ENCODE data around the gene HOXD13. TPM values are rescaled to one million over a fixed set of nuclear protein-coding genes. Genes with fewer than 3 reads are reported as not detected.

Gene HOXD13
- total RNA-seq, 1 experiment from 2014 or later: 0.36 TPM

- intact Hi-C loops (cut with micrococcal nuclease): no loop called here
- ATAC-seq: no peak
- H3K4me2 ChIP-seq (ENCODE audit: low read length): no peak overlapping the region
- POLR2A ChIA-PET (ENCODE audit: unreplicated experiment): no interaction called here
- H2AFZ ChIP-seq (ENCODE audit: low read length): no peak overlapping the region
- H3K79me2 ChIP-seq (ENCODE audit: low read length): no peaks in the 10 kb centered on the region
- no peaks in the 10 kb centered on the region for H3K36me3 ChIP-seq (ENCODE audit: low read depth, low read length)
- peaks cover 10% of the 10 kb centered on the region for H3K4me1 ChIP-seq (ENCODE audit: insufficient read depth, low read length)
- H3K27me3 ChIP-seq (ENCODE audit: low read length): peaks cover 19% of the 10 kb centered on the region
- H3K27ac ChIP-seq (ENCODE audit: low read length): no peak overlapping the region
- CTCF ChIA-PET: no interaction called here
- H3F3A ChIP-seq (ENCODE audit: low read length, unreplicated experiment): no peaks in the 10 kb centered on the region
- no peaks in the 10 kb centered on the region for H3K9me2 ChIP-seq (replicated peaks; ENCODE audit: low read length)
- DNase-seq: no peak
- BruUV-seq (replicated peaks): no TSS peak
- TF ChIP-seq CTCF (conservative IDR thresholded peaks at IDR 0.05; ENCODE audit: low read depth, low read length) (no peak), EZH2 (IDR thresholded peaks at IDR 0.05; ENCODE audit: low read length, unreplicated experiment) (no peak), EZH2phosphoT487 (IDR thresholded peaks at IDR 0.05; ENCODE audit: borderline replicate concordance, low read length) (no peak)
- H3K4me3 ChIP-seq (ENCODE audit: low read length): no peak overlapping the region
- no peaks in the 10 kb centered on the region for H4K20me1 ChIP-seq (ENCODE audit: low read length)
- H3K9me3 ChIP-seq (ENCODE audit: low read length): no peaks in the 10 kb centered on the region
- H3K9ac ChIP-seq (ENCODE audit: low read length): no peak overlapping the region
Observed at GRCh38 chr2:176105078-176105729, 12.7 kb downstream of the HOXD13 start.

- peak overlapping the region; percentile 59; the same call in 1 of the 2 replicates for H2AFZ ChIP-seq (ENCODE audit: low read length)
- peak overlapping the region; percentile 80 for H3K4me2 ChIP-seq (ENCODE audit: low read length)
- no peaks in the 10 kb centered on the region for H3K36me3 ChIP-seq (ENCODE audit: low read depth, low read length)
- H3K9ac ChIP-seq (ENCODE audit: low read length): no peak overlapping the region
- intact Hi-C loops (cut with micrococcal nuclease): no loop called here
- no peaks in the 10 kb centered on the region for H3K9me3 ChIP-seq (ENCODE audit: low read length)
- ATAC-seq (peak; percentile 9), DNase-seq (no peak)
- H3K9me2 ChIP-seq (replicated peaks; ENCODE audit: low read length): no peaks in the 10 kb centered on the region
- CTCF ChIA-PET: no interaction called here
- POLR2A ChIA-PET (ENCODE audit: unreplicated experiment): no interaction called here
- TF ChIP-seq CTCF (conservative IDR thresholded peaks at IDR 0.05; ENCODE audit: low read depth, low read length) (no peak), EZH2 (IDR thresholded peaks at IDR 0.05; ENCODE audit: low read length, unreplicated experiment) (no peak), EZH2phosphoT487 (IDR thresholded peaks at IDR 0.05; ENCODE audit: borderline replicate concordance, low read length) (no peak)
- H3K4me3 ChIP-seq (ENCODE audit: low read length): peak overlapping the region; percentile 61
- H4K20me1 ChIP-seq (ENCODE audit: low read length): no peaks in the 10 kb centered on the region
- H3K4me1 ChIP-seq (ENCODE audit: insufficient read depth, low read length): peaks cover 10% of the 10 kb centered on the region
- H3F3A ChIP-seq (ENCODE audit: low read length, unreplicated experiment): no peaks in the 10 kb centered on the region
- H3K79me2 ChIP-seq (ENCODE audit: low read length): no peaks in the 10 kb centered on the region
- peaks cover 20% of the 10 kb centered on the region for H3K27me3 ChIP-seq (ENCODE audit: low read length)
- H3K27ac ChIP-seq (ENCODE audit: low read length): no peak overlapping the region
- no TSS peak for BruUV-seq (replicated peaks)
Observed at GRCh38 chr2:176105730-176106580, 13.4 kb downstream of the HOXD13 start.

Data from PC-3 (cell line).